ENCODE data around the gene TMEM238. TPM values are rescaled to one million over a fixed set of nuclear protein-coding genes. Genes with fewer than 3 reads are reported as not detected.
"Not testable (repeated sequence)": the region's sequence is repeated elsewhere in the genome, so short reads cannot be mapped to it uniquely, and the experiment has no call there.

The TMEM238 gene
- total RNA-seq, 1 experiment from 2014 or later: not detected

DNA sequence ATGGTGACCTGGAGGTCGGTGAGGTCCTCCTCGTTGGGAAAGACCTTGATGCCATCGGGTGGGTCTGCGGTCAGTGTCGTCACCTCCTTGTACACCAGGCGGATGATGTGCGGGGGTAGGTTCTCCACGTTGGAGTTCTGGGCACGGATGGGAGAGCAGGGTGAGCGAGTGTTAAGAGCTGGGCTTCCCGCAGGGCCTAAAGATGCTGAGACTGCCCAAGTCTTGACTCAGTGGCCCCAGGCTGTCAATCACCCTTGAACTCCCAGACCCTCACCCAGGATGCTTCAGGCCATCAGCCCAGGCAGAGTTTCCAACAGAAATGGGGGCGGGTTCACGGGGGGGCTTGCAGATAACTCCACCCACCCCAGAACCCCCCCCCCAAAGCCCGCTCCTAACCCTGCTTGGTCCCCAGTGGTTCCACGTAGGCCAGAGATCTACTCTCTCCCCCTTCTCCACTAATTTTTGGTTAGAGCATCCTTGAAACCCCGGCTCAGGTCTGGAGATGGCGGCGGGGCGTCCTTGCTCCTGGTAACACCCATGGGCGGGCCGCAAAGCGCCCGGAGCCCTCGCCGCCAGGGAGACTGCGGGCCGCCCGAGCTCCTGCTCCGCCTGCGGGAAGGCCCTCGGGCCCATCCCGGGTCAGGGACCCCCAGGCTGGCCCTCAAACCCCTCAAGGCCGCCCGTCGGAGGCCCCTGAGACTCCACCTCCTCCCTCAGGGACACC is 22.9 kb upstream of the TMEM238 start:
- in situ Hi-C loops (cut with HindIII; ENCODE audit: low pct_unique_long_range_greater_than_20kb, low sequenced_read_pairs): no loop called here

GRCh38 chr19:55406091-55406825 is 22.2 kb upstream of the TMEM238 start:
- no peak for DNase-seq (ENCODE audit: low read depth, low spot score)
- in situ Hi-C loops (cut with HindIII; ENCODE audit: low pct_unique_long_range_greater_than_20kb, low sequenced_read_pairs): no loop called here

More for the DNA sequence above, 22.9 kb upstream of the TMEM238 start:
- DNase-seq (ENCODE audit: low read depth, low spot score): no peak

DNA sequence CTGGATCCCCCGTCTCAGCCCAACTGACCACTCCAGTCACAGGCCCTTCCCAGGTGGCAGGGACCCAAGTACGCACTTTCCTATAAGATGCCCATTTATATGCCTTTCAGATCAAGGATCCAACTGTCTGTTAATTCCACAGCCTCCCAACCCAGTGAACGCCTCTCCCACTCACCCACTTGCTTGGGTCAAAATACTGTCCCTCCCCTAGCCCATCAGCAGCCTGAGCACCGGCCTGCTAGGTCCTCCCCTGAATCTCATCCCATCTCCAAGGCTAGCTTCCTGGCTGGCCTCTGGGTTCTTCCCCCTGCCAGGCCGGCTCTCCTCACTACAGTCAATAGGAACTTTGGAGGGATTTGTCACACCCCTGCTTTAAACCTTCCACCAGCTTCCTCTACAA is 21.5 kb upstream of the TMEM238 start:
- in situ Hi-C loops (cut with HindIII; ENCODE audit: low pct_unique_long_range_greater_than_20kb, low sequenced_read_pairs): no loop called here
- no peak for DNase-seq (ENCODE audit: low read depth, low spot score)

DNA sequence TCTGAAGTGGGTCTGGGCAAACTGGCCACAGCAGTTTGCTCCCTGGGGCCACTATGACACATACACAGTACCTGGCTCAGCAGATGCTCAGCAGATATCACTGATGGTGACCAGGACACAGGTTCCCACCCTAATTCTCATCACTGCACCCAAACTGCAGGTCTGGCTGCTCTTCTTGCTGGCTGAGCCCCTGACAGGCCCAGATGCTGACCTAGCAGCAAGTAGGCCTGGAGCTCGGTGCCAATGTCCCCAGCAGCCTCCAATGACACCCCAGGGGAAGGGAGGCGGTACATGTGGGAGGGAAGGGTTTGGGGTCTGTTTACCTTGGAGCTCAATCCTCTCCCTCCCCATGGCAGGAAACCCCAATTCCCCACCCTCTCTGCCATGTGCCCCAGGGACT is 18.4 kb upstream of the TMEM238 start:
- DNase-seq (ENCODE audit: low read depth, low spot score): no peak
- in situ Hi-C loops (cut with HindIII; ENCODE audit: low pct_unique_long_range_greater_than_20kb, low sequenced_read_pairs): no loop called here

- in situ Hi-C loops (cut with HindIII; ENCODE audit: low pct_unique_long_range_greater_than_20kb, low sequenced_read_pairs); DNase-seq (ENCODE audit: low read depth, low spot score): not testable (repeated sequence)
These were observed 17.3 kb upstream of the TMEM238 start for GRCh38 chr19:55401390-55401789.

- DNase-seq (ENCODE audit: low read depth, low spot score): no peak
- in situ Hi-C loops (cut with HindIII; ENCODE audit: low pct_unique_long_range_greater_than_20kb, low sequenced_read_pairs): no loop called here
These were observed 16.4 kb upstream of the TMEM238 start for GRCh38 chr19:55400281-55401087.

- in situ Hi-C loops (cut with HindIII; ENCODE audit: low pct_unique_long_range_greater_than_20kb, low sequenced_read_pairs): no loop called here
- DNase-seq (ENCODE audit: low read depth, low spot score): no peak
These were observed 14.3 kb upstream of the TMEM238 start for GRCh38 chr19:55398200-55398925.

GRCh38 chr19:55392820-55393761 is 9.0 kb upstream of the TMEM238 start:
- in situ Hi-C loops (cut with HindIII; ENCODE audit: low pct_unique_long_range_greater_than_20kb, low sequenced_read_pairs): no loop called here
- no peak for DNase-seq (ENCODE audit: low read depth, low spot score)

- in situ Hi-C loops (cut with HindIII; ENCODE audit: low pct_unique_long_range_greater_than_20kb, low sequenced_read_pairs): no loop called here
- no peak for DNase-seq (ENCODE audit: low read depth, low spot score)
These were observed 7.9 kb upstream of the TMEM238 start for GRCh38 chr19:55391702-55392615.

GRCh38 chr19:55391191-55391670 is 7.1 kb upstream of the TMEM238 start:
- no peak for DNase-seq (ENCODE audit: low read depth, low spot score)

GRCh38 chr19:55390461-55390880 is 6.4 kb upstream of the TMEM238 start:
- DNase-seq (ENCODE audit: low read depth, low spot score): no peak
- in situ Hi-C loops (cut with HindIII; ENCODE audit: low pct_unique_long_range_greater_than_20kb, low sequenced_read_pairs): no loop called here

More at GRCh38 chr19:55391191-55391670, 7.1 kb upstream of the TMEM238 start:
- in situ Hi-C loops (cut with HindIII; ENCODE audit: low pct_unique_long_range_greater_than_20kb, low sequenced_read_pairs): no loop called here

GRCh38 chr19:55389386-55390317 is 5.6 kb upstream of the TMEM238 start:
- DNase-seq (ENCODE audit: low read depth, low spot score): no peak
- in situ Hi-C loops (cut with HindIII; ENCODE audit: low pct_unique_long_range_greater_than_20kb, low sequenced_read_pairs): no loop called here

GRCh38 chr19:55387736-55388497 is 3.8 kb upstream of the TMEM238 start:
- in situ Hi-C loops (cut with HindIII; ENCODE audit: low pct_unique_long_range_greater_than_20kb, low sequenced_read_pairs): no loop called here
- no peak for DNase-seq (ENCODE audit: low read depth, low spot score)

DNA sequence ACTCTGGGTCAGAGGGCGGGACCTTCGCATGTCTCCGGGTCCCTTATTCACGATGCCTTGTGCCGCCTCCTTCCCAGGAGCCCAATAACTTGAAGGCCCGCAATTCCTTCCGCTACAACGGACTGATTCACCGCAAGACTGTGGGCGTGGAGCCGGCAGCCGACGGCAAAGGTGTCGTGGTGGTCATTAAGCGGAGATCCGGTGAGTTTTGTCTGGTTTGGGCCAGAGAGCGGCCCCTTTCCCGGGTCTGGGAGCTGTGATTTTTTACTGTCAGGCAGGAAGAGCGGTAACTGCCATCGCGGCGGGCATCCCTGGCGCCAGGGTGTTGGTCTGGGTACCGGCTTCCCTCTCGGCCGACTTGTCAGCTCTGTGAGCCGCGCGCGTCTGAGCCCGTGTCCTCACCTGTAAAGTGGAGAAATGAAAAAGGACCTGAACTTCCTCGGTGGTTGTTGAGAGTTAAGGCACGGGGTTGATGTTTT is 2.4 kb upstream of the TMEM238 start:
- in situ Hi-C loops (cut with HindIII; ENCODE audit: low pct_unique_long_range_greater_than_20kb, low sequenced_read_pairs): no loop called here
- DNase-seq (ENCODE audit: low read depth, low spot score): no peak
